ENCODE data around the gene DHRS2. TPM values are rescaled to one million over a fixed set of nuclear protein-coding genes. Genes with fewer than 3 reads are reported as not detected.

Gene DHRS2
- total and polyA plus RNA-seq, 2 of the 13 experiments (the other 11 are each of a cell fraction or from before 2014, with no cell fraction given), result 1,621 to 3,021 TPM

GRCh38 chr14:23639048-23639890 lies 3.1 kb downstream of the DHRS2 start (continued):
- no peak; the same call in 1 of the 2 replicates for TF ChIP-seq PAXIP1 (CRISPR knock-in tag; conservative IDR thresholded peaks at IDR 0.05)
- TF ChIP-seq ZNF274 (CRISPR knock-in tag; IDR thresholded peaks at IDR 0.05), result peak; percentile 100
- TF ChIP-seq ZC3H4 (CRISPR knock-in tag; IDR thresholded peaks at IDR 0.05; ENCODE audit: borderline replicate concordance), result peak; percentile 98
- peak; percentile 98 for TF ChIP-seq HNRNPK (IDR thresholded peaks at IDR 0.05; ENCODE audit: low read depth, low read length, poor library complexity, severe bottlenecking)
- TF ChIP-seq HNF4G (IDR thresholded peaks at IDR 0.05; ENCODE audit: borderline replicate concordance, low read depth, low read length), result peak; percentile 14; the same call in 1 of the 2 replicates
- no peak; the same call in 1 of the 2 replicates for TF ChIP-seq HNF4G (CRISPR knock-in tag; IDR thresholded peaks at IDR 0.05; ENCODE audit: borderline replicate concordance, low read depth)
- TF ChIP-seq ZNF160 (CRISPR knock-in tag; IDR thresholded peaks at IDR 0.05), result no peak
- TF ChIP-seq MED8 (CRISPR knock-in tag; IDR thresholded peaks at IDR 0.05; ENCODE audit: insufficient replicate concordance), result no peak
- peak; percentile 98 for TF ChIP-seq RBFOX2 (IDR thresholded peaks at IDR 0.05; ENCODE audit: low read depth, low read length)
- TF ChIP-seq FOXP1 (IDR thresholded peaks at IDR 0.05), result no peak
- peak; percentile 36; the same call in 1 of the 2 replicates for TF ChIP-seq FOXP1 (CRISPR knock-in tag; IDR thresholded peaks at IDR 0.05)
- TF ChIP-seq ELF4 (CRISPR knock-in tag; IDR thresholded peaks at IDR 0.05; ENCODE audit: borderline replicate concordance), result no peak
- TF ChIP-seq ARID4A (CRISPR knock-in tag; IDR thresholded peaks at IDR 0.05; ENCODE audit: borderline replicate concordance), result peak; percentile 99
- TF ChIP-seq DDIT3 (CRISPR knock-in tag; IDR thresholded peaks at IDR 0.05), result no peak; the same call in 1 of the 2 replicates
- peak; percentile 99 for TF ChIP-seq ZNF414 (CRISPR knock-in tag; IDR thresholded peaks at IDR 0.05)
- no peak for TF ChIP-seq MEIS2 (CRISPR knock-in tag; IDR thresholded peaks at IDR 0.05)
- peak; percentile 79 for TF ChIP-seq KMT2A (CRISPR knock-in tag; IDR thresholded peaks at IDR 0.05)
- TF ChIP-seq ZBTB25 (CRISPR knock-in tag; IDR thresholded peaks at IDR 0.05), result peak; percentile 12; the same call in 1 of the 2 replicates
- TF ChIP-seq ZNF256 (CRISPR knock-in tag; conservative IDR thresholded peaks at IDR 0.05), result no peak

All from HepG2 (cell line).